NCI-H1436 treated with DMSO at 0.1 percent for 48 hours (cell line): ENCODE measurements around the gene NPM3.

ENCODE experiments used
- DNase-seq: peaks from one replicate; lab custom pipeline; 2025; lab: John Stamatoyannopoulos, UW

Gene NPM3

DNA sequence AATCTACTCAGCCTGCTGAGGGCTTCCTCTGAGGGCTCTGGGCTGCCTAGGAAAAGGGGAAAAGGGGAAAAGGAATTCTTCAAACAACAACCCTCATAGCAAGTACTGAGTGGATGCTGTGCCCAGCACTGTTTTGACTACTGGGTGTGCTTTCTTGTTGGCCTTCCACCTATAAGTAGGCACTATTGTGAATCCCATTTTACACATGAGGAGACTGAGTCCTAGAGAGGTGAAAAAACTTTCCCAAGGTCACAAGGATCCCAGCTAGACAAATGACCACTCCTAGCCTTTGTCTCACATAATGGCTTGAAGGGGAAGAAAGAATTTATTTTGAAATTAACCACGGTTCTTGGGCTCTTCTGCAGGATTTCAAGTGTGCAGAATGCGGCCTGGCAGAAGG, 24.4 kb downstream of the NPM3 start:
- DNase-seq: no peak

GRCh38 chr10:101752241-101752640, 31.0 kb downstream of the NPM3 start:
- no peak for DNase-seq

GRCh38 chr10:101749047-101750016, 33.9 kb downstream of the NPM3 start:
- DNase-seq: no peak

DNA sequence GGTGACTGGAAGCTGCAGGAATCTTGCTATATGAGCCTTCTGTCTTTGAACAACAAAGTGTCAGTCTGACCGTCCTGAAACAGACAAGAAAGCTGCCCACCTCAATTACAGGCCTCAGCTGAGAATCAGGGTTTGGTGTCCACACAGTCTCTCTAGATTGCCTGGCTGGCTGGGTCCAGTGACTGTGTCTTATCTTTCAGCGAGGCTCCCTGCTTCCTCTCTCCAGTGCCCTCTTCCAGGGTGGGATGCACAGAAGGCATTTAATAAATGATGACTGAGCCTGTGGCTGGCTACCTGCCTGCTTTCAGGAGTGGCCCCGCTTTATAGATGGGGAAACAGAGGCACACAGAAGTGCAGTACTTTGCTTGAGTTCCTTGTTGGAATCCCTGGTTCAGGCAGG, 34.8 kb downstream of the NPM3 start:
- DNase-seq: no peak

- DNase-seq: no peak
These were observed 38.1 kb downstream of the NPM3 start for GRCh38 chr10:101745074-101745696.

DNA sequence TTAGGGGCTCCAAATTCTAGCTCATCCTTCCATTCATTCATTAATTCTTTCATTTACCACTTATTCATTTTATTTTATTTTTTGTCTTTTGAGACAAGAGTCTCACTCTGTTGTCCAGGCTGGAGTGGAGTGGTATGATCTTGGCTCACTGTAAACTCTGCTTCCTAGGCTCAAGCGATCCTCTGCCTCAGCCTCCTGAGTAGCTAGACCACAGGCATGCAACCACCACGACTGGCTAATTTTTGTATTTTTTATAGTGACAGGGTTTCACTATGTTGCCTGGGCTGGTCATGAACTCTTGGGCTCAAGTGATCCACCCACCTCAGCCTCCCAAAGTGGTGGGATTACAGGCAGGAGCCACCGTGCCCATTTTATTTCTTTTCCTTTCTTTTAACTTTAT, 39.0 kb downstream of the NPM3 start:
- no peak for DNase-seq

- no peak for DNase-seq
These were observed 41.3 kb downstream of the NPM3 start for GRCh38 chr10:101741938-101742337.

- no peak for DNase-seq
These were observed 46.6 kb downstream of the NPM3 start for GRCh38 chr10:101736666-101737065.

DNA sequence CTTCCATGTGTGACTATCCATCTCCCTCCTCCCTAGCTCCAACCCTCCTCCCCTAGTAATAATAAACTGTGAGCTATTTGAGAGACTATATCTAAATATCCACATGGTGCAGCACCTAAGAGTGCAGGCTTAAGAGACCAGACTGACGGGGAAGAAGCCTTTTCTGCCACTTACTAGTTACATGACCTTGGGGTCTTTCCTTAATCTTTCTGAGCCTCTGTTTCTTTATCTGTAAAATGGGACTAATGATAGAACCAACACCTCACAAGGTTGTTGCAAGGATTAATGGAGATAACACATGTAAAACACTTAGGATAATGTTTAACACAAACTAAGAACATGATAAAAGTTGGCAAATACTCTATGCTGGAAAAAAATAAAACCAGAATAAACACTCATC, 51.1 kb downstream of the NPM3 start:
- no peak for DNase-seq
